Liver (tissue), 9 donors: Measurements from ENCODE around the gene EGFLAM. TPM values are rescaled to one million over a fixed set of nuclear protein-coding genes. Genes with fewer than 3 reads are reported as not detected.

Experiments used
- DNase-seq: peaks from one replicate; pipeline ENCODE4 v3.0.0-alpha.2; 2017; ENCODE audit warnings: low spot score
- H3K27ac ChIP-seq, 2 donors: one replicate each; pipeline ENCODE4 v1.7.0; 2013; ENCODE audit warnings: inconsistent platforms in 2 of 2, low read length in 2 of 2, control low read depth in 1 of 2, low read depth in 1 of 2, mild to moderate bottlenecking in 1 of 2
- H3K27me3 ChIP-seq, 4 donors: one replicate each; pipeline versions ENCODE4 v1.6.1 to v1.7.0; 2013; ENCODE audit warnings: low read length in 3 of 4, inconsistent platforms in 1 of 4, mild to moderate bottlenecking in 1 of 4, moderate library complexity in 1 of 4; ENCODE audit not compliant: control insufficient read depth in 4 of 4, insufficient read depth in 4 of 4
- H3K36me3 ChIP-seq, 4 donors: one replicate each; pipeline versions ENCODE4 v1.6.1 to v1.7.0; 2013; ENCODE audit warnings: low read length in 3 of 4, mild to moderate bottlenecking in 3 of 4, low read depth in 1 of 4, moderate library complexity in 1 of 4; ENCODE audit not compliant: control insufficient read depth in 4 of 4, insufficient read depth in 3 of 4
- H3K4me1 ChIP-seq, 4 donors: one replicate each; pipeline versions ENCODE4 v1.6.1 to v1.7.0; 2013; ENCODE audit warnings: low read length in 3 of 4, mild to moderate bottlenecking in 3 of 4, moderate library complexity in 1 of 4; ENCODE audit not compliant: control insufficient read depth in 4 of 4, insufficient read depth in 4 of 4
- H3K4me3 ChIP-seq, 3 donors: one replicate each; pipeline versions ENCODE4 v1.6.1 to v1.7.0; 2013; ENCODE audit warnings: low read length in 3 of 3, control low read depth in 1 of 3, low read depth in 1 of 3, mild to moderate bottlenecking in 1 of 3
- H3K9ac ChIP-seq, 2 donors: one replicate each; pipeline ENCODE4 v1.7.0; 2013; ENCODE audit warnings: low read length in 2 of 2, mild to moderate bottlenecking in 2 of 2, moderate library complexity in 2 of 2, control low read depth in 1 of 2, low read depth in 1 of 2
- H3K9me3 ChIP-seq, 4 donors: one replicate each; pipeline versions ENCODE4 v1.6.1 to v1.7.0; 2013; ENCODE audit warnings: low read length in 3 of 4; ENCODE audit not compliant: control insufficient read depth in 4 of 4
- ATF3 ChIP-seq: IDR thresholded peaks from 2 replicates; pipeline ENCODE4 v1.6.1; 2016; ENCODE audit warnings: antibody characterized with exemption
- CTCF ChIP-seq: fragments of 150-350 bp; IDR thresholded peaks from 2 replicates; pipeline ENCODE4 v1.5.1; 2017; ENCODE audit warnings: improper control_type of control experiment, low read depth, low read length; ENCODE audit not compliant: missing input control
- EGR1 ChIP-seq, 2 donors: IDR thresholded peaks; 2 replicates each; pipeline ENCODE4 v1.6.1; 2016 to 2018; ENCODE audit warnings: antibody characterized with exemption in 2 of 2, low read depth in 2 of 2
- FOXA1 ChIP-seq: IDR thresholded peaks from 2 replicates; pipeline ENCODE4 v1.6.1; 2016; ENCODE audit warnings: antibody characterized with exemption
- FOXA2 ChIP-seq: IDR thresholded peaks from 2 replicates; pipeline ENCODE4 v1.6.1; 2016; ENCODE audit warnings: antibody characterized with exemption
- GABPA ChIP-seq, 2 donors: IDR thresholded peaks in 1 of 2; conservative IDR thresholded peaks in 1 of 2; 2 replicates each; pipeline ENCODE4 v1.6.1; 2016; ENCODE audit warnings: antibody characterized with exemption in 2 of 2, mild to moderate bottlenecking in 1 of 2, moderate library complexity in 1 of 2
- HNF4A ChIP-seq, 2 donors: conservative IDR thresholded peaks; 2 replicates each; pipeline ENCODE4 v1.6.1; 2016; ENCODE audit warnings: antibody characterized with exemption in 2 of 2, mild to moderate bottlenecking in 2 of 2
- HNF4G ChIP-seq: IDR thresholded peaks from 2 replicates; pipeline ENCODE4 v1.6.1; 2016; ENCODE audit warnings: antibody characterized with exemption
- JUND ChIP-seq, 2 donors: IDR thresholded peaks; 2 replicates each; pipeline ENCODE4 v1.6.1; 2016; ENCODE audit warnings: antibody characterized with exemption in 2 of 2
- MAX ChIP-seq: IDR thresholded peaks from 2 replicates; pipeline ENCODE4 v1.6.1; 2016; ENCODE audit warnings: antibody characterized with exemption
- NR2F2 ChIP-seq: IDR thresholded peaks from 2 replicates; pipeline ENCODE4 v1.6.1; 2016; ENCODE audit warnings: antibody characterized with exemption
- RAD21 ChIP-seq, 2 donors: IDR thresholded peaks; 2 replicates each; pipeline ENCODE4 v1.6.1; 2016; ENCODE audit warnings: antibody characterized with exemption in 2 of 2, mild to moderate bottlenecking in 2 of 2
- REST ChIP-seq: IDR thresholded peaks from 2 replicates; pipeline ENCODE4 v1.6.1; 2016; ENCODE audit warnings: antibody characterized with exemption, mild to moderate bottlenecking
- RXRA ChIP-seq, 2 donors: IDR thresholded peaks; 2 replicates each; pipeline ENCODE4 v1.6.1; 2017 to 2018; ENCODE audit warnings: antibody characterized with exemption in 2 of 2, mild to moderate bottlenecking in 1 of 2
- SP1 ChIP-seq: IDR thresholded peaks from 2 replicates; pipeline ENCODE4 v1.6.1; 2018; ENCODE audit warnings: antibody characterized with exemption, mild to moderate bottlenecking
- TAF1 ChIP-seq: conservative IDR thresholded peaks from 2 replicates; pipeline ENCODE4 v1.6.1; 2016; ENCODE audit warnings: antibody characterized with exemption, mild to moderate bottlenecking
- YY1 ChIP-seq: IDR thresholded peaks from 2 replicates; pipeline ENCODE4 v1.6.1; 2016; ENCODE audit warnings: antibody characterized with exemption, mild to moderate bottlenecking
- ZBTB33 ChIP-seq: IDR thresholded peaks from 2 replicates; pipeline ENCODE4 v1.6.1; 2016; ENCODE audit warnings: antibody characterized with exemption
- WGBS: extraction: QIAGEN DNeasy Blood & Tissue Kit; methylation state at CpG from one replicate; pipeline ENCODE4 v1.1.7; 2013; 5-methylcytosine and 5-hydroxymethylcytosine counted together
- polyA plus RNA-seq, 2 donors: library from polyadenylated mRNA; stranded (reverse) in 1 of 2; unstranded in 1 of 2; fragments of 200-250 nt in 1 of 2; fragments of >200 nt in 1 of 2; fragmentation: Nextera tagmentation in 1 of 2; extraction: Ambion mirVana in 1 of 2; gene quantifications; one replicate each; pipeline versions ENCODE4 v1.2.1 to v1.2.3, GENCODE V29; 2013 to 2015
- total RNA-seq, 2 donors: library from RNA; depleted of rRNA; stranded (reverse); fragments of >200 nt; gene quantifications; one replicate each; pipeline ENCODE4 v1.2.3, GENCODE V29; 2014
- donor health status: healthy.
- donor health status: healthy.
- donor health status: healthy.
- donor health status: healthy.
- donor health status: healthy.

The EGFLAM gene
- total and polyA plus RNA-seq, 4 donors, result 1.1 to 4.9 (median 1.9) TPM

- no peak for TF ChIP-seq NR2F2
- TF ChIP-seq GABPA (IDR thresholded peaks at IDR 0.05 in 1 of 2, conservative IDR thresholded peaks at IDR 0.05 in 1 of 2), result no peak
- TF ChIP-seq REST, result no peak
- TF ChIP-seq CTCF, result no peak
- TF ChIP-seq FOXA2, result no peak
- TF ChIP-seq YY1, result no peak
- TF ChIP-seq RXRA (IDR thresholded peaks at IDR 0.05), result no peak
- no peak for TF ChIP-seq EGR1 (IDR thresholded peaks at IDR 0.05; ENCODE audit: low read depth in 2 of 2)
- TF ChIP-seq HNF4A (conservative IDR thresholded peaks at IDR 0.05), result no peak
- TF ChIP-seq ATF3, result no peak
- TF ChIP-seq SP1, result no peak
- no peak for TF ChIP-seq FOXA1
- TF ChIP-seq ZBTB33, result no peak
- TF ChIP-seq TAF1, result no peak
- TF ChIP-seq RAD21 (IDR thresholded peaks at IDR 0.05), result no peak
- TF ChIP-seq HNF4G, result no peak
- TF ChIP-seq JUND (IDR thresholded peaks at IDR 0.05), result no peak
- TF ChIP-seq MAX, result no peak
- no peak for DNase-seq
- Histone ChIP-seq H3K4me3 (no peak overlapping the region), H3K27ac (no peak overlapping the region), H3K9me3 (no peaks in the 10 kb centered on the region), H3K36me3 (no peaks in the 10 kb centered on the region), H3K27me3 (no peaks in the 10 kb centered on the region), H3K4me1 (no peaks in the 10 kb centered on the region), H3K9ac (no peak overlapping the region)
- WGBS, result 63% methylated on average over 5 of the region's 5 CpGs
These were observed 111.3 kb downstream of the EGFLAM start for GRCh38 chr5:38369692-38370091.
